ENCODE data around the gene LAPTM5.
"Not testable (repeated sequence)": the region's sequence is repeated elsewhere in the genome, so short reads cannot be mapped to it uniquely, and the experiment has no call there.

LAPTM5 gene

DNA sequence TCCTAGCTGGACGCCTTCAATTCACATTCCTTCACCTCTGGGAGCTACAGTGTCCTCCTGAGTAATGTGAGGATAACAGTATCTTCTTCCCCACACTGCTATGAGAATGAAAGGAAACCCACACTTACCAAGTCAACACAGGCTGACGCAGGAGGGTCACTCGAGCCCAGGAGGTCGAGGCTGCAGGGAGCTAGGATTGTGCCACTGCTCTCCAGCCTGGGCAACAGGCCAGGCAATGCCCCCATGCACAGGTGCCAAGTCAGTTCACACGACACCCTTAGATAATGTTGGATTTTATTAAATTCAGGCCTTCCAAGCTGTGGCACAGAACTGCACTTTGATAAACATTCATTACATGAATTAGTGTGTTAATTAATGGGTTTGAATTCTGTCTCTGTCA, 66.1 kb downstream of the LAPTM5 start:
- no peak for DNase-seq

DNA sequence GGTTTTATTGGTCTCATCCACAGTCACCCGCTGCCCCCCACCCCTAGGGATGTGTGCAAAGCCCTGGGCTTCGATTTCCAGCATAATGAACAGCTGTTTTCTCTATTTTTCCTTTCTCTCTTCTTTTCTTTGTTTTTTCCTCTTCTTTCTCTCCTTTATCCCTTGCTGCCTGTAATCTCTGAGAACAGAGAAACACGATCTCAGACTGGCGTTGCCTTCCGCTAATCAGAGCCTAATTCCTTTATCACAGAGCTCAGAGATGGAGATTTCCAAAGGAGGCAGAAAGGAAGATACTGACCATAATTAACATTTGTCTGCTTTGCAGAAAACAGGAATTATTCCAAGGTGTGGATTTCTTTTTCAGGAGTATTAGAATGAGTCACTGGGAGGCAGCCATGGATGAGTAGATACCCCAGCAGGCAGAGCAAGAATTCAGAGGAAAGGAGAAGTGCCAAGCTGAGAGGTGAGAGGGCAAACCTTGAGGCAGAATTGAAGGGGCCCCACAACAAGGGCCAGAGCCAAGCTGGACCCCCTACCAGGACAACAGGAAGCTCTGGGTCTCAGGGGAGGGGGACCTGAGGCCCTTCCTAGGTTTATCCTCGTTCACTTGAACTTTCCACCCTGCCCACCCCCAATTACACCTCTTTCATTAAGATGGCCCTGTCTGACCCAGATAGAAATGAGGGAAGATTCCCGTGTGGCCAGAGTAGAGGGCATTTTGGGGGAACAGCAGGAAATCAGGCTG, 67.5 kb downstream of the LAPTM5 start:
- DNase-seq: no peak

DNA sequence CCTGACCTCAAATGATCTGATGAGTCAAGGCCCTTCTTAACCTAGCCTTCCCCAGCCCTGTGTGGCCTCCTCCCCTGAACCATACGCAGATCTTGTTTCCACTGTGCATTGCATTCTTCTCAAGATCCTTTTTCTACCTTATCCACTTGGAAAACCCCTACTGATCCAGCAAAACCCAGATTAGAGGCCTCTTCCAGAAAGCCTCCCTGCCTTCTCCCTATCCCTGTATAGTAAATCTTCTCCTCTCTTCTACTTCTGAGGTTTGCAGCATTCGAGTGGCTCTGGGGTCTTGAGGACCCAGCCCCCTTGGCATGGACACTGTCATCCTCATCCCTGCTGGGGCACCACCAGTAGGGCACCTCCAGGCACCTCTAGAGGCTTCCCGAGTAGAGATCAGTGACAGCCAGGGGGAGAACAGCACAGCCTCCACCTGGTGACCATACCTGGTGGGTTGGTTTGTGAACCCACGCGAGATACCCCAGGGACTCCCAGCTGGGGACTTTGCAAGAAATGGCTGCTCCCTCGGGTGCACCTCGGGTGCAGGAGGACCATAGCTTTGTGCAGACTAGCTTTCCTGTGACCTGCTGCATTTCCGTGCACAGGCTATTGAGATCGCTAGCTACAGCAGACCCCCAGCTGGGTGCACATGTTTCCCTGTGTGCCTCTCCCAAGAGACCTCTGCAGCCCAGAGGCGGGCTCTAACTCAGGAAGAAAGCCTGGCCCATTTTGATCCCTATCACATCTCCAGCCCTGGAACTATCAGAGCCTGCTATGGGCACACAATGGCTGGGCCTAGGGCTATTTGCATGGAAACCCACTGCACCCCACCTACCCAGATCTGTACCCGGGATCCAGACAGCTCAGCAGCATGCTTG, 68.4 kb downstream of the LAPTM5 start:
- no peak for DNase-seq

DNA sequence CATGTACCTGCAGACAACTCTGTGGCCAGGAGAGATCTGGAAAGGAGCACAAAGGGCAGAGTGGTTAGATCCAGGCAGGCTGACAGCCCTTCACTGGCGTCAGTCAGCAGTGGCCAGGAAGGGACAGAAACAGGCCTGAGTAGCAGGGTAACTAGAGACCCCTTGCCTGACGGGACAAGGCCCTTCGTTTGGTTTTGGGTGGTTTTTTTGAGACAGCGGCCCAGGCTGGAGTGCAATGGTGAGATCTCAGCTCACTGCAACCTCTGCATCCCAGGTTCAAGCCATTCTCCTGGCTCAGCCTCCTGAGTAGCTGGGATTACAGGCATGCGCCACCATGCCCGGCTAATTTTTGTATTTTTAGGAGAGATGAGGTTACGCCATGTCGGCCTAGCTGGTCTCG, 69.1 kb downstream of the LAPTM5 start:
- DNase-seq: not testable (repeated sequence)

DNA sequence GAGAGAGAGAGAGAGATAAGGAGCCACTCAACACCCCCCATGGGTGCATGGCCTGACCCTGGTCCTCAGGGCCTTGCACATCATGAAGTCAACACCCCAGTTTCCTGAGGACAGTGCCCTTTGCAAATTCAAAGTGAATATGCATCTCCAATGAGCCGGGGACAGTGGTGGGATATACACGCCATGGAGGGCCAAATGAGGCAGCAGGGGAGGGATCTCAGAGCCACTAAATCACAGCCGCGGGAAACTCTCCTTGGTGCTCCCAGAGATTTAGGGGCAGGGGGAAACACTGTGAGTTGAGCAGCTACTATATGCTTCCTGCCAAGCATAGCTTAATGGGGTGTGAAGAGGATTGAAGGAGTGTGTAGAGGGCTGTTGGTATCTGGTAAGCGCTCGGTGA, 69.7 kb downstream of the LAPTM5 start:
- DNase-seq: no peak

DNA sequence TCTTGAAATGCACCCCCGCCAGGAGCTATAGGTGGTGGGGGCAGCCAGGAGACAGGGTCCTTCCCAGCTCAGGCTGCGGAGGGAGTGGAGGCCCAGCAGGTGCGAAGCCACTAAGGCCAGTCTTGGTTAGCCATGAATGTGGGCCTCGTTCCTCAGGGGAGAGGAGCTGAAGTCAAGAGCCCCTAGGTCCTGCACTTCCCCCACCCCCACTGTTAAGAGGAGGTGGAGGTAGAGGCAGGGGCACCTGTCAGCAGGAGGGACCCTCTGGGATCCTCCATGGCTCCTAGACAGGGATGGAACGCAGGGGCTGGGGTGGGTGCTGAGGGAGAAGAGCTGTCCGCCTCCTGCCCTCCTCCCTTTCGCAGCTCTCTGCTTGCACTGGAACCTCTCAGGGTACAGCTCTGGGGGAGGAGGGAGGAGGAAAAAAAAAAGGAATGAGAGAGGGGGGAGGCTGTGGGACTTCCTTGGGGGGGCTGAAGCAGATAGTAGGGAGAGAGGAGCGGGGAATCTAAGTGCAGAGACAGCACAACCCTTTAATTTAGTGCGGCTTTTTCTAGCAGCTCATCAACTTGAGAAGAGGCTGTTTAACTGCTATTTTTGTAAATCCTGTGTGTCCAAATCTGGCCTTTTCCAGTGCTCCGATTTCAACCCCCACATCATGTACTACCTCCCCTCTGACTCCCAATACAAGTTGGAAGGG, 71.2 kb downstream of the LAPTM5 start:
- DNase-seq: no peak

DNA sequence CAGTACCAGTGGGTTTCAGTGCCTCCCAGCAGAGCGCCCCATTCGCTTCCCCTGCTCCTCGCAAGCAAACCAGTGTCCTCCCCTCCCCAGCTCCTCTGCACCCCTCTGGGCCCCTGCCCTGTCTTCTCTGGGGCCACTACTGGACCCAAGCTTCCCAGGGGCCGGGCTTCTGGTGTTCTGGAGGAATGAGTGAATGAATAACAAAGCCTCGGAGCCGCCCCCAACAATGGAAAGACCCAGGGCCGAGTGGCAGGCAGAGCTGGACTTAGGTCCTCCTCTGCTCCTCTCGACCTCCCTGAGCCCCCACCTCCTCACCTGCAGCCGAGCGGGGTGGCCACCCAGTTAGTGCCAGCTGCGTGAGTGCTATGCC, 71.8 kb downstream of the LAPTM5 start:
- no peak for DNase-seq

DNA sequence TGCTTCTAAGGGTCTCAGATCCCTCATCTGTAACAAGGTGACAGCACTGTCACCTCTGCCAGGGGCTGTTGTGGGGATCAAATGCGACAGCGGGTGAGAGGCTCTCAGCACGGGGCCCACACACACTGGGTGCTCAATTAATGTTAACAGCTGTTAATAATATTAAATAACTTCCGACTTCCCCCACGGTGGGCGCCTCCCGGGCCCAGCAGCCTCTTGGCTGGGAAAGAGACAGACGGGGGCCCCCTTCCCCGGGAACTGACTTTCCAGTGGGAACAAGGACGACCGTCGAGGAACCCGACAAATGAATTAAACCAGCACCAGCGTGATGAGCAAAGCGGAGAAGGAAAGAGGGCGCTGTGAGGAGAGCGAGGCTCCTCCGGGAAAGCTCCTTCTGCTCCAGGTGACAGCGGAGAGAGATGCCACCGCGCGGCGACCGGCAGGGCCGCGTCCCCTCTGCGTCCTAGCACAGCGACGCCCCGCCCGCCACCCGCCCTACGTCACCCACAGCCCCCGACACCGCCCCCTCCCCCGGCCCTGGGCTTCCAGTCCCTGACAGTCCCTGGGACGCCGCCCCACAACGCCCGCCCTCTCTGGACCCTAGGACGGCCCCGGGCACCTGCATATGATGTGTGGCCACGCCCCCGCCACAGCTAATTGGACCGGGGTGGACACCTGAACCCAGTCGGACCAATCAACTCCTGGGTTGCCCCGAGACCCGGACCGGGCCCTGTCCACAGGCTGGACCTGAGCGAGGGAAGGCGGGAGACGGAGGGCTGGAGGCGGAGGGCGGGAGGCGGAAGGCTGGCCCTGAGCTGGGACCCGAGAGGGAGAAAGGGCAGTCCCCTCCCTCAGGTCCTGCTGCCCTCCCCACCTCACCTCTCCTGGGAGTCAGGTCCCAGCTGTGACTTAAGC, 72.4 kb downstream of the LAPTM5 start:
- peak in 1 of 4 experiments; percentile 5 for DNase-seq

DNA sequence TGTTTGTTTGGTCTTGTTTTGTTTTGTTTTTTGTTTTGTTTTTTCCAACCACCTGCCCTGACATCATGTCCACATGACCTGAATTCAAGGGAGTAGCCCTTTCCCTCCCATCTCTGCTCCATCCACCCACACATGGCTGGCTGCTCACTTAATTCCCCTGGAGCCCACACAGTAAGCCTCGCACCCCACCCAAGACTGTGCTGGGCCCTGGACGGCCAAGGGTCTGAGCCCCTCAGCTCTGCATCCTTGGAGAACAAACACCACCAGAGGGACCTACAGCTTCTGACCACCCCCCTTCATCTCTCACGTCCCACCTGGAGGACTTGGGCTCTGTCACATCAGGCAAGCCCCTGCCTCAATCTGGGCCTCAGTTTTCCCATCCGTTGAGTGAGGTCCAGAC, 73.3 kb downstream of the LAPTM5 start:
- DNase-seq: no peak

DNA sequence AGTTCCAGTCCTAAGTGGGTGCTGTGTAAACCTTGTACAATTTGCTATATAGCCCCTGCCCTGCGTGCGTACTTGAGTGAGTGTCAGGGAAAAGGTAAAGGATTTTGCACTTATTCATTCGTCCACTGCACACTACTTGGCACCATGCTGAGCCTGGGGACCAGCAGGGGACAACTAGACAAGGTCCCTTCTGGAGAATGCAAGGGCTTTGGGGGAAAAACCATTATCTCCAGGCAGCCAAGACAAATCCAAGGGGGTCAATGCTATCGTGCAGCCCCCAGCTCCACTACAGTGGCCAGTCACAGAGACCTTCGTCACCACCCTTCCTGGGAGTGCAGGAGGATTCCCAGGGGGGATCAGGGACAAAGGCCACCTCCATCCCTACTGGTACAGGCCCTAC, 73.9 kb downstream of the LAPTM5 start:
- DNase-seq: no peak
